Measurements from ENCODE around the gene ZNF683.
"Not testable (repeated sequence)": the region's sequence is repeated elsewhere in the genome, so short reads cannot be mapped to it uniquely, and the experiment has no call there.

The ZNF683 gene

GRCh38 chr1:26335774-26336476, 36.6 kb downstream of the ZNF683 start:
- no peak for DNase-seq

DNA sequence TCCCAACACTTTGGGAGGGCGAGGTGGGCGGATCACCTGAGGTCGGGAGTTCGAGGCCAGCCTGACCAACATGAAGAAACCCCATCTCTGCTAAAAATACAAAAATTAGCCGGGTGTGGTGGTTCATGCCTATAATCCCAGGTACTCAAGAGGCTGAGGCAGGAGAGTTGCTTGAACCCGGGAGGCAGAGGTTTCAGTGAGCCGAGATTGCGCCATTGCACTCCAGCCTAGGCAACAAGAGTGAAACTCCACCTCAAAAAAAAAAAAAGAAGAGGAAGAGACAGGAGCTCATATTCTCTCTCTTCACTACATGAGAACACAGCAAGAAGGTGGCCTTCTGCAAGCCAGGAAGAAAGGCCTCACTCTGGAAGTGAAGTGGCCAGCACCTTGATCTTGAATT, 39.2 kb downstream of the ZNF683 start:
- DNase-seq: not testable (repeated sequence)

GRCh38 chr1:26330276-26330675, 42.3 kb downstream of the ZNF683 start:
- no peak for DNase-seq

DNA sequence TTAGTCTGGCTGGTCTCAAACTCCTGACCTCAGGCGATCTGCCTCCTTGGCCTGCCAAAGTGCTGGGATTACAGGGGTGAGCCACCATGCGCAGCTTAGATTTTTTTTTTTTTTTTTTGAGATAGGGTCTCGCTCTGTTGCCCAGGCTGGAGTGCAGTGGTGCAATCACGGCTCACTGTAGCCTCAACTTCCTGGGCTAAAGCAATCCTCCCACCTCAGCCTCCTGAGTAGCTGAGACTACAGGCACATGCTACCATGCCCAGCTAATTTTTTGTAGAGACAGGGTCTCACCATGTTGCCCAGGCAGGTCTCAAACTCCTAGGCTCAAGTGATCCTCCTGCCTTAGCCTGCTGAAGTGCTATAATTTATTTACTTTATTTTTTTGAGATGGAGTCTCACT, 43.2 kb downstream of the ZNF683 start:
- DNase-seq: not testable (repeated sequence)

DNA sequence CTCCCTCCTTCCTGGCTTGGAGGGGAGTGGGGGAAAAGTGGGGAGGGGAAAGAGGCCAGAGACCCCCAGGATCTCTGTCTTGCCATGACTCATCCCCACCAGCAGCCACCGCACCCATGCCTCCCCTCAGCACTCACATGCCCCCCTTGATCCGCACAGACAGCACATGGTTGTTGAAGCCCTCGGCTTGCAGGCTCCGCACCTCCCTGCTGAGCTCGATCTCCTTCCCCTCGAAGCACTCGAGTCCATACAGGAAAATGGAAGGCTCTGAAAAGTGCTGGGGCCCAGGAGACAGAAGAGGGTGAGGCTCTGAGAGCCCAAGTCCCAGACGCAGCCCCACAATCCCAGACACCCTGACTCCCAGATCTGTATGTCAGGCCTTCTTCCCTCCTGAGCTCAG, 44.0 kb downstream of the ZNF683 start:
- DNase-seq: no peak

GRCh38 chr1:26327956-26328362, 44.6 kb downstream of the ZNF683 start:
- DNase-seq: peak; percentile 85

- DNase-seq: no peak
These were observed 48.0 kb downstream of the ZNF683 start for GRCh38 chr1:26324550-26324949.

DNA sequence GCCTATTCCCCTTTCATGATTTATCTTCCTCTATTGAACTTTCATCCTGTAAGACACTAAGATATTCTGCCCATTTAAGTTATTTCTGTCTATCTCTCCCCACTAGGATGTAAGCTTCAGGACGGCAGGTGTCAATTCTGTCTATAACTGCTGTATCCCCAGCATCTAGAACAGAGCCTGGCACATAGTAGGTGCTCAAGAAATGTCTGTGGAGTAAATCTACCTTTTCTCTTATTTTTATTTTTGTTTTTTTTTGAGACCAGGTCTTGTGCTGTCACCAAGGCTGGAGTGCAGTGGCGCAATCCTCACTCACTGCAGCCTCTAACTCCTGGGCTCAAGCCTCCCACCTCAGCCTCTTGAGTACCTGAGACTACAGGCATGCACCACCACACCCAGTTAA, 49.2 kb downstream of the ZNF683 start:
- DNase-seq: no peak

DNA sequence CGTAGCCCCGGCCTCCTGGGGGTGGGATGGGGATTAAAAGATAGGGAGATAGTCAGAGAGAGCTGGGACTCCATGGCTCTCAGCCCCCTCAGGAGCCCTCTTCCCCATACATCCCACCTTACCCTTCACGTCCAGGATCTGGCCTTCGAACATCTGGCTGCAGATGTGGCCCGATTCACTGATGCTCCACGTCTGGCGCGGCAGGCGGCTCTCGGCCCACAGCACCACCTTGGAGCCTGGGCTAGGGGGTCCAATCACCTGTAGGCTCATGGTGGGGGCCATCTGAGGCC, 50.6 kb downstream of the ZNF683 start:
- no peak for DNase-seq

- DNase-seq: peak; percentile 74
These were observed 51.1 kb downstream of the ZNF683 start for GRCh38 chr1:26321315-26322041.

DNA sequence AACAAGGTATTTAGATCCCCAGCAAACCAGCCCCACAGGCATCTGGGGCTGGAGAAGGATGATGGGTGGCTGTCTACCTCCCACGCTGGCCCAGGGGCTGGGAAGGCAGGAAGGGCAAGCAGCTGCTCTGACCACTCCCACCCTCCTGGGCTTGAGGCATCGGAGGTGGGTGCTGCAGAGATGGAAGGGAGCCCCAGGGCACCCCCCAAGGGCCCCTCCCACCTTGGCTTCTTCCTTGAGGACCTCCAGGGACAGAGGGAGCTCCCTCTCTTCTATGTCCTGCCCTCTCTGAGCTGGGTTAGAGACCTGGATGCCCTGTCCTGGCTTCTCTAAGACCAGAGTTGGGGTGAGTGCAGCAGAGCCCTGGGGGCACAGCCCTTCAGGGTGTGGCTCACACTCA, 51.7 kb downstream of the ZNF683 start:
- no peak for DNase-seq

- DNase-seq: no peak
These were observed 54.0 kb downstream of the ZNF683 start for GRCh38 chr1:26318338-26319064.

GRCh38 chr1:26317612-26318337, 54.8 kb downstream of the ZNF683 start, which contains the start of gene CD52:
TSS of gene CD52 (plus strand) at chr1:26317958. CDS start at chr1:26318018, 60 bp downstream.
- no peak for DNase-seq

DNA sequence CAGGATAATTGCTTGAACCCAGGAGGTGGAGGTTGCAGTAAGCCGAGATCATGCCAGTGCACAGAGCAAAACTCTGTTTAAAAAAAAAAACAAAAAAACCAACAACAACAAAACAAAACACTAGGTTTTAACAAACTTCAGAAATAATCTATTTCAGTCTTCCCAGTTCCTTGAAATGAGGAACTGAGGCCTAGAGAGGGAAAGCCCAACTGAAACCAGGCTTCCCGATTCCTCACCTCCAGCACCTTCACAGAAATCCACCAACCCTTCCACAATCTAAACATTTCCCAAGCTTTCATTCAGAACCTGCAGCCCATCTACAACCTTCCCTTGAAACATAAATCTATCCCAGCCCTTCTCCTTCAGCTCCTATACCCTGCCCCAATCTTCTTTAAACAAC, 55.4 kb downstream of the ZNF683 start:
- DNase-seq: no peak

DNA sequence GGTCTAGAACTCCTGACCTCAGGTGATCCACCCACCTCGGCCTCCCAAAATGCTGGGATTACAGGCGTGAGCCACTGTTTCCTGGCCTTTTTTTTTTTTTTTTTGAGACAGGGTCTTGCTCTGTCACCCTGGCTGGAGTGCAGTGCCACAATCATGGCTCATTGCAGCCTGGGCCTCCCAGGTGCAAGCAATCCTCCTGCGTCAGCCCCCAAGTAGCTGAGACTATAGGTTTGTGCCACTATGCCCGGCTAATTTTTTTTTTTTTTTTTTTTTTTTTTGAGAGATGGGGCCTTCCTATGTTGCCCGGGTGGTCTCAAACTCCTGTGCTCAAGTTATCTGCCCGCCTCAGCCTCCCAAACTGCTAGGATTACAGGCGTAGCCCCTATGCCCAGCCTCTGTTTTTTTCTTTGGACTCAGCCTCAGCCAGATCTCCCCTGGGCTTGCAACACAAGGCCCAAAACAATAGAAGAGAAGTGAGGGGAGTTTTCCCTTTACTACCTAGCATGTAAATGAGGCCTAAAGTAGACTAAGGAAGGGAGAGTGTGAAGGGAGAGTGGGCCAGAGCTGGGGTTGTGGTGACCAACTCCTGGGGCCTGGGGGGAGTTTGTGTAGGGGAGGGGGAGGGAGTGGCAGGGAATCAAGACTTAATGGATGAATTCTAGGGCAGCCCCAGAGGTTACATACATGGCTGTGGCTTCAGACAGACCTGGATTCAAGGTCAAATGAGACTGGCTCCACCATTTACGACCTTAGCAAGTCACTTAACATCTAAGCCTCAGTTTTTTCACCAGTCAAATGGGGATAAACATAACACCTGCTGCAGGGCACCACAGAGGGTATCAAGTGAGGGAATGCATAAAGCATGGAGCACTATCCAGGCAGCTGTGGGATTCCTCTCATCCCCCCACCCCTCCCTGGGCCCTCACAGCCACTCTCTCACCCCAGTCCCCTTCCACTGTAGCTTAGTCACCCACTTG, 56.4 kb downstream of the ZNF683 start:
- DNase-seq: no peak

- no peak for DNase-seq
These were observed 58.0 kb downstream of the ZNF683 start for GRCh38 chr1:26314501-26314900.
